CD4-positive, alpha-beta T cell treated with Interleukin-17A for 1 hour (primary cell): ENCODE measurements around the gene ZDHHC12.

ENCODE experiments used
- DNase-seq: peaks from one replicate; pipeline ENCODE4 v3.0.0-alpha.2; 2020

ZDHHC12 gene

GRCh38 chr9:128685636-128686489 is 38.1 kb downstream of the ZDHHC12 start:
- DNase-seq, result peak; percentile 67

GRCh38 chr9:128684325-128685199 is 39.4 kb downstream of the ZDHHC12 start:
- DNase-seq, result peak; percentile 82

GRCh38 chr9:128684065-128684324 is 39.9 kb downstream of the ZDHHC12 start:
- no peak for DNase-seq

GRCh38 chr9:128683340-128684064 is 40.4 kb downstream of the ZDHHC12 start:
- DNase-seq, result peak; percentile 38

- DNase-seq, result no peak
These were observed 46.1 kb downstream of the ZDHHC12 start for GRCh38 chr9:128677794-128678193.

GRCh38 chr9:128675382-128675781 is 48.5 kb downstream of the ZDHHC12 start:
- no peak for DNase-seq
